Measurements from ENCODE around the gene TSSK6.

Gene TSSK6

DNA sequence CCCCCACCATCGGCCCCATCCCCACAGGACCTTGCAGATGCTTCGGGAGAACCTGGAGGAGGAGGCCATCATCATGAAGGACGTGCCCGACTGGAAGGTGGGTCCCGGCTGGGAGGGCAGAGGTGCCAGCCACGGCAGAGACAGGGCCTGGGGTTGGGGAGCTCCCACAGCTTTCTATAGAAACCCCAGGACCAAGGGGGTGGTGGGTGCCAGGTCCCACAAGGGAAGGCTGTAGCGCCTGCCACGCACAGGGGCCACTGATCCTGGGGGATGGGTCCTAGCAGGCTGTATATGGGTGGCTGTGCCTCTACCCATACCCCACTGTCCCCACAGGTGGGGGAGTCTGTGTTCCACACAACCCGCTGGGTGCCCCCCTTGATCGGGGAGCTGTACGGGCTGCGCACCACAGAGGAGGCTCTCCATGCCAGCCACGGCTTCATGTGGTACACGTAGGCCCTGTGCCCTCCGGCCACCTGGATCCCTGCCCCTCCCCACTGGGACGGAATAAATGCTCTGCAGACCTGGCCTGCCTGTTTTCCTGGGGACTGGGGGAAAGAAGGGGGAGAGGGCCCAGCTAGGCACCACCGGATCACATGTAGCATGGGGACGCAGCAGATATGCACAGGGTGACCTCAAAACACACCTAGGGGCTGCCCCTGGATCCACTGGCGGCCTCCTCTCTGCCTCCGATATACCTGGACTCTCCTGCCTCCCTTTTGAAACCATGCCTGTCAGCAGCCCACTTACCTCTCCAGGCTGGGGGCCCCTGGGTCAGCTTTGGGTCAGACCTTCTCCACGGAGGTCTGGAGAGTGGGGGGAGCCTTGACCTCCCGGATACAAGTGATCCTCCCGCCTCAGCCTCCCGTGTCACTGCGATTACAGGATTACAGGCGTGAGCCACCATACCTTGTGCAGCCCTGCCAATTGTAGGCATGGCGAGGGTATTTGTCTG is 12.6 kb upstream of the TSSK6 start:
- H3K9me3 Mint-ChIP-seq: no peaks in the 10 kb centered on the region
- peaks cover 26% of the 10 kb centered on the region for H3K4me1 Mint-ChIP-seq
- ATAC-seq: peak; percentile 10
- no peak overlapping the region for H3K4me3 Mint-ChIP-seq
- no peaks in the 10 kb centered on the region for H3K27me3 Mint-ChIP-seq
- peak overlapping the region in 1 of 2 donors; percentile 12 for H3K27ac Mint-ChIP-seq
- no peak for DNase-seq

DNA sequence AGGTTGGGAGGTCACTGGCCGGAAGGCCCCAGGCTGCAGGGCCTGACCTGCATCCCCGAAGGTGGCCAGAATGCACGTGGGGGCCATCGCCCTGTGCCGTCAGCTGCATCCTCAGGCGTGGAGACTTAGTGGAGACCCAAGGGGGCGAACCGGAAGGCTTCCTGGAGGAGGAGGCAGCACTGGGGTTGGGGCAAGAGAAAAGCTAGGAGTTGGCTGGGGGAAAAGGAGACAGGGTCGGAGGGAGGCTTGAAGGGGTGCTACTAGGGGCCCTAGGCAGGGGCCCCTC is 12.0 kb upstream of the TSSK6 start:
- DNase-seq (no peak), ATAC-seq (no peak)
- Mint-ChIP-seq H3K9me3 (no peaks in the 10 kb centered on the region), H3K4me1 (peaks cover 26% of the 10 kb centered on the region), H3K4me3 (no peak overlapping the region), H3K27ac (peak overlapping the region in 1 of 2 donors; percentile 12), H3K27me3 (no peaks in the 10 kb centered on the region)

DNA sequence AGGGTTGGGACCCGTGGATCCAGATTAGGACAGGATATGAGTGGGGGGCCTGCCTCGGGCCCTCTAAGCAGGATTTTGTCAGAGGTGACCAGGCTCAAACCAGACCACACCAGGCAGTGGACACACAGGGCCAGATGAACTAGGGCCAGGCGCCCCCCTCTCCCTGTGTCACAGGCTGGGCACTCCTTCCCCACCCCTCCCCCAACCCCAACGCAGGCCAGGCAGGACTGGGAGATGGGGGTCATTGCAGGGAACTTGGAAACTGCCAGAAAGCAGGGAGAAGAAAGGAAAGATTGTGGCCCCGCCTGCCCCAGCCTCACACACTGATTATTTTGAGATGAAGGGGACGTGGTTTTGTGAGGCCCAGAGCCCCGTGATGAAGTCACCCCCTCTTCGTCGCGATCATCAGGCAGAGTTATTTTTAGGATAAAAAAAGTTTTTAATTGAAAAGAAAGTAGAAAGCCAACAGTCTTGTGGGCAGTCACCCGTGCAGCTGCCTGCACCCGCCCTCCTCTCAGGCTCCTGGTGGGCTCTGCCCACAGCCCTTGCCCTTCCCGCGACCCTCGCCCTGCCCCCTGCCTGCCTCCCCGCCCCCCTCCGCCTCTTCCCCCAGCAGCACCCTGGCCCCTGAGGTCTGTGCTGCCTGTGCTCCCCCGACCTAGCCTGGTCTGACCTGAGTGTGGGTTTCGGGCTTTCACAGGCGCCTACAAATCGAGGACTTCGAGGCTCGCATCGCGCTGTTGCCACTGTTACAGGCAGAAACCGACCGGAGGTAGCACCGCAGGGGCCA is 11.4 kb upstream of the TSSK6 start:
- Mint-ChIP-seq H3K9me3 (no peaks in the 10 kb centered on the region), H3K4me1 (peaks cover 21% of the 10 kb centered on the region), H3K27me3 (no peaks in the 10 kb centered on the region), H3K4me3 (no peak overlapping the region), H3K27ac (no peak overlapping the region)
- ATAC-seq: no peak
- DNase-seq: no peak

DNA sequence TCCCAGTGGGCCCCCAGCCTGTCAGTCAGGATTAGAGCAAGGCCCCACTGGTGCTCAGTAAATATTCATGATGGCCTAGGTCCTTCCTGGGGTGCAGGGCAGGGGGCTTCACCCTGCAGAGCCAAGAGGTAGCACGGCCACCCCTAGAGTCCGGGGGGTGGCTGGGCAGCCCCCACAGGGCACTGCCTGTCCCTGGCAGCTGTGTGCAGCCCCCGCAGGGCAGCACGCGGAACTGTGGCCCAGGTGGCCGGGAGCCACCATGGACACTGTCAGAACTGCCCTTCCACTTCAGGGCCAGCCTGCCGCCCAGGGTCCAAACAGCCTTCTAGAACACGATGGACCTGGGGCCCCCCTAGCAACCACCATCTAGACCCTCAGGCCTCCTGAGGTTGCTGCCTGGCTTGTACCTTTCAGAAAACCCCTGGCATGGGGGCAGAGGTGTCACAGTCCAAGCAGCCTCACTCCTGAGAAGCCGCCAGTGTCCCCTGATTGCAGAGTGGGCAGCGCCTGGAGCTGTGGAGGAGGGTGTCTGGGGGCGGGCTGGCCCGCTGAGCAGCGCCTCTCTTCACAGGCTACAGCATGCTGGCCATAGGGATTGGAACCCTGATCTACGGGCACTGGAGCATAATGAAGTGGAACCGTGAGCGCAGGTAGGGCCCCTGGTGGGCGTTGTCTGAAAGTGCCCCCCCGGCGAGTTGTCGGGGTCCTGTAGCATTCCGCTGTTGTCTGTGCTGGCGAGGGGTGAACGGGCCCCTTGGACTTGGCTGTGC is 10.4 kb upstream of the TSSK6 start:
- H3K4me3 Mint-ChIP-seq: no peak overlapping the region
- H3K27ac Mint-ChIP-seq: no peak overlapping the region
- ATAC-seq: no peak
- H3K9me3 Mint-ChIP-seq: no peaks in the 10 kb centered on the region
- no peak for DNase-seq
- peaks cover 24% of the 10 kb centered on the region for H3K4me1 Mint-ChIP-seq
- no peaks in the 10 kb centered on the region for H3K27me3 Mint-ChIP-seq

DNA sequence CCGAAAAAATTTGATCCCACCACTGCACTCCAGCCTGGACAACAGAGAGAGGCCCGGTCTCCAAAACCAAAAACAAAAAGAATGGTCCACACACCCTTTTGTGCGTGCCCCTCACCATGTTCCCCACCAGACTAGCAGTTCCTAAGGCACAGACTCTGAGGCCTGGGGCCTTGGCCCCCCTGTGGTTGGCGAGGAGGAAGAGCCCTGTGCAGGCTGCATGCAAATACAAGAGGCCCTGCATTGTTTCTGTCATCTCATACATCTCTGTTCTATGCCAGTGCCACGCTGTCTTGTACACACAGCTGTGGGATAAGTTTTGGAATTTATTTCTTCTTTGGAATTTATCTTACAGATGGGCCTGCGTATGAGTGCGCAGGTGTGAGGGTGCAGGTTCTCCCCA is 8.7 kb upstream of the TSSK6 start:
- H3K27ac Mint-ChIP-seq: peak overlapping the region in 1 of 2 donors; percentile 19
- H3K4me3 Mint-ChIP-seq: no peak overlapping the region

DNA sequence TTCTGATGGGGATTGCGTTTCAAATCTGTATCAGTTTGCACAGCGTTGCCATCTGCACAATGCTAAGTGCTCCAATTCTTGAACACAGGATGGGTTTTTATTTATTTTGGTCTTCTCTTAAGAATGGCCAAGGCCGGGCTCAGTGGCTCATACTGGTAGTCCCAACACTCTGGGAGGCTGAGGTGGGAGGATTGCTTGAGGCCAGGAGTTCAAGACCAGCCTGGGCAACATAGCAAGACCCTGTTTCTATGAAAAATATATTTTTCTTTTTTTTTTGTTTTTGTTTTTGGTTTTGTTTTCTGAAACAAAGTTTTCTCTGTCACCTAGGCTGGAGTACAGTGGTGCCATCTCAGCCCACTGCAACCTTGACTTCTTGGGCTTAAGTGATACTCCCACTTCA is 7.8 kb upstream of the TSSK6 start:
- DNase-seq: no peak
- Mint-ChIP-seq H3K27ac (no peak overlapping the region), H3K4me3 (no peak overlapping the region), H3K9me3 (no peaks in the 10 kb centered on the region), H3K4me1 (peaks cover 46% of the 10 kb centered on the region), H3K27me3 (no peaks in the 10 kb centered on the region)
- no peak for ATAC-seq

More for the DNA sequence above, 8.7 kb upstream of the TSSK6 start:
- ATAC-seq (no peak), DNase-seq (no peak)
- no peaks in the 10 kb centered on the region for H3K27me3 Mint-ChIP-seq
- peaks cover 42% of the 10 kb centered on the region for H3K4me1 Mint-ChIP-seq
- H3K9me3 Mint-ChIP-seq: no peaks in the 10 kb centered on the region

DNA sequence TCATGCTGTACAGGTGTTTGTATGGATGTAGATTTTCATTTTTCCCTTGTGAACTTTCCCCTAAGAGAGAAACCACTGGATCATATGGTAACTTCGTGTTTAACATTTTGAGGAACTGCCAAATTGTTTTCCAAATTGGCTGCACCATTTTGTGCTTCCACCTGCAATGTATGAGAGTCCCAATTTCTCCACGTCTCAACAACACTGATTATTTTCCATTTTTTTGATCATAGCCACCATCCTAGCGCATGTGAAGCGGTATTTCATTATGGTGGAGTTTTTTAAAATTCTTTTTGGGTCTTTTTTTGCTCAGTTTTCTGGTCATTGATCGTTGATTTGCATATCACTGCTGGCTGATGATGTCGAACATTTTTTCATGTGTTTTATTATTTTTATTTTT is 5.6 kb upstream of the TSSK6 start:
- no peak overlapping the region for H3K27ac Mint-ChIP-seq
- no peaks in the 10 kb centered on the region for H3K27me3 Mint-ChIP-seq
- ATAC-seq (no peak), DNase-seq (no peak)
- no peak overlapping the region for H3K4me3 Mint-ChIP-seq
- no peaks in the 10 kb centered on the region for H3K9me3 Mint-ChIP-seq
- H3K4me1 Mint-ChIP-seq: peaks cover 53% of the 10 kb centered on the region

DNA sequence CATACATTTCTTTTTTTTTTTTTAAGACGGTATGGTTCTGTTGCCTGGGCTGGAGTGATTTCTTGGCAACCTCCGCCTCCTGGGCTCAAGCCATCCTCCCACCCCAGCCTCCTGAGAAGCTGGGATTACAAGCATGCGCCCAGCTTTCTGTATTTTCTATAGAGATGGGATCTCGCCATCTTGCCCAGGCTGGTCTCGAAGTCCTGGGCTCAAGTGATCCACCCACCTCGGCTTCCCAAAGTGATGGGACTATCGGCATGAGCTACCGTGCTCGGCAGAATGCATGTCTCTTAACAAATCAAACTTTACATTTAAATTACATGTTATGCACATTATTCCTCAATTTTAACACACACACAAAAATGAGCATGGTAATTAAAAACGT is 1.9 kb upstream of the TSSK6 start:
- H3K27ac Mint-ChIP-seq: peak overlapping the region; percentile 33 to 96

DNA sequence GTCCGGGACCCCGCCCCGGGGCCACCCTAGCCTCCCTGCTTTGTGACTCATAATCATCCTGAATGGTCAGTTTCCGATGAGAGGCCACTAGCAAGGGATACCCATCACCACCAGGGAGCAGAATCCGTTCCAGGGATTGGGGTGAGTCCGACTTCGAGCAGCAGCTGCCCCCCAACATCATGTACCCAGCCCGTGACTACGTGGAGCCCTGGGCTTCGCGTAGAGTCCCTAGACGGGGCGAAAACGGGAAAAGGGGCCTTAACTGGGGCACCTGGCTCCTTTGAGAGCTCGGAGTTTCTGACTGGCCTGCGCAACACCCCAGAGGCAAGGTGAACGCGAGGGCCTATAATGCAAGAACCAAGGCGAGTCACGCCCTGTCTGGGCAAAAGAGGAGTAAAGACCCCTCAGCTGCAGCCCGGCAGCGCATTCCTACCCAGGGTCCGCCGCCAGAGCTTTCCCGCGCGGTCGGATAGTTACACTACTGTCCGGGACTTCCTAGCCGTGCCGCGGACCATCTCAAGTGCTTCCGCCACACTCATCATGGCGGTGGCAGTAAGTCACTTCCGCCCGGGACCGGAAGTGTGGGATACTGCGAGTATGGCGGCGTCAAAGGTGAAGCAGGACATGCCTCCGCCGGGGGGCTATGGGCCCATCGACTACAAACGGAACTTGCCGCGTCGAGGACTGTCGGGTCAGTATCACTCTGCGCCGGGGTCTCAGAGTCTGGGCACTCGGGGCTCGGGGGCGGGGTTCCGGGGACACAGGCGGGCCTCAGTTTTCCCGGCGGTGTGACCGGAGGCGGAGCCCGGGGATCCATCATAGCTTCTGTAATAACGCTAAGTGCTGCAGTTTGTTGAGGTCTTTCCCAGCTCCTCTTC is 533 bp upstream of the TSSK6 start, which contains the start of gene NDUFA13:
TSS of gene NDUFA13 (plus strand) at position 584 of the 878 bp plus-strand sequence. CDS start at position 598, 14 bp downstream.
- Mint-ChIP-seq H3K4me1 (peaks cover 53% of the 10 kb centered on the region), H3K4me3 (peak within 1 kb of the TSS; percentile 86 to 93), H3K27ac (peak within 1 kb of the TSS; percentile 95 to 96), H3K27me3 (no peaks in the 10 kb centered on the region), H3K9me3 (no peaks in the 10 kb centered on the region)
- peak; percentile 93 for ATAC-seq
- DNase-seq: peak; percentile 94 to 95

More for the DNA sequence above, 1.9 kb upstream of the TSSK6 start:
- Mint-ChIP-seq H3K4me1 (peaks cover 56% of the 10 kb centered on the region), H3K27me3 (no peaks in the 10 kb centered on the region), H3K4me3 (peak overlapping the region; percentile 86 to 93), H3K9me3 (no peaks in the 10 kb centered on the region)
- DNase-seq (no peak), ATAC-seq (no peak)

DNA sequence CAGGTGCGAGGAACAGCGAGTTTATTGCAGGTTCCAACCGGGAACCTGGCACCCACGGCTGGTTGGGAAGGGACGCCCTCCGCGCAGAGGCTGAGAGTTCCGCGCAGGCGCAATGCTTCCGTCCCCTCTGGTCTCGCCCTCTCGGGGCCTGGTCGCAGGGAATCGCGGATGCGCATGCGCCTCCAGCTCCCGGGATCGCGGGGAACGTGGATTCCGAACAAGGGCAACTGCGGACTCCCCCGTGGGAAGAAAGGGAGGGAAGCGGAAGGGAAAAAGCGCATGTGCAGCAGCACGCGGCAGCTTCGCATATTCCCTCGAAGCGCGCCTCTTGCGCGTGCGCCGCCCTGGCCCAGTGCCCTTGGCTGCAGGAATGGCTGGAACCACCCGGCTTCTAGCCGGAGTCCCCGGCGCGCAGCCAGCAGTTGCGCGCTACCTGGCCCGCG is 1.1 kb downstream of the TSSK6 start:
- peaks cover 37% of the 10 kb centered on the region for H3K4me1 Mint-ChIP-seq
- no peaks in the 10 kb centered on the region for H3K9me3 Mint-ChIP-seq
- ATAC-seq (no peak), DNase-seq (no peak)
- H3K4me3 Mint-ChIP-seq: peak overlapping the region; percentile 50 to 73
- H3K27me3 Mint-ChIP-seq: no peaks in the 10 kb centered on the region
- H3K27ac Mint-ChIP-seq: peak overlapping the region in 1 of 2 donors; percentile 42

DNA sequence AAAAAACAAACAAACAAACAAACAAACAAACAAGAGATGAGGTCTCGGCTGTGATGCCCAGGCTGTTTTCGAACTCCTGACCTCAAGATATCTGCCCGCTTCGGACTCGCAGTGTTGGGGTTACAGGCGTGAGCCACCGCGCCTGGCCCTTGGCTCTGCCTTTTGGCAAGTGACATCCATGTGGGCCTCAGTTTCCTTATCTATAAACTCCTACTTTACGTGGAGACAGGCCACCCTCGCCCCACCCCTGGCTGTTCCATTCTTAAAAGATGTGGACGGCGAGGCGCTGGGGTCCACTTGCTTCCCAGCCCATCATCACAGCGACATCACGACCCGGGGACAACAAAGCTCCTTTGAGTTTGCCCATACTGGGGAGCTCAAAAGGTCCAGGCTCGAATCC is 1.7 kb downstream of the TSSK6 start:
- H3K27ac Mint-ChIP-seq: peak overlapping the region in 1 of 2 donors; percentile 34
- DNase-seq (no peak), ATAC-seq (no peak)
- no peaks in the 10 kb centered on the region for H3K9me3 Mint-ChIP-seq
- peak overlapping the region in 1 of 2 donors; percentile 73 for H3K4me3 Mint-ChIP-seq
- no peaks in the 10 kb centered on the region for H3K27me3 Mint-ChIP-seq
- peaks cover 33% of the 10 kb centered on the region for H3K4me1 Mint-ChIP-seq

DNA sequence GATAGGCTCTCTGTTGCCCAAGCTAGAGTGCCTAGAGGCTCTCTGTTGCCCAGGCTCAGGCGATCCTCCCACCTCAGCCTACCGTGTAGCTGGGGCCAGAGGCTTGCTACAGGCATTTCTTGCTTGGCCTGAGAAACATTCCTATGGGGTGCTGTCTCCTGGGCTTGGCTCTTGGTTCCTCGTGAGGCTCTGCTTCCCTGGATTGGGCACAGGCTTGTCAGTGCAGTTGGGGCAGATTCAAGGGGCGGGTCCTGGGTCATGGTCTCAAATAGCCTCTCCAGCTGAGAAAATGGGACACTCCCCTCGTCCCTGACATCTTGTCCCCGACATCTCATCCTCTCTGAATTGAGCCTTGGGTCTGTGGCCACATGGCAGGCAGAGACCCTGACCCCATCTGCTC is 4.9 kb downstream of the TSSK6 start:
- H3K27ac Mint-ChIP-seq: no peak overlapping the region
- no peaks in the 10 kb centered on the region for H3K27me3 Mint-ChIP-seq
- DNase-seq: no peak
- H3K9me3 Mint-ChIP-seq: no peaks in the 10 kb centered on the region
- ATAC-seq: no peak
- H3K4me1 Mint-ChIP-seq: peaks cover 12% of the 10 kb centered on the region
- no peak overlapping the region for H3K4me3 Mint-ChIP-seq

DNA sequence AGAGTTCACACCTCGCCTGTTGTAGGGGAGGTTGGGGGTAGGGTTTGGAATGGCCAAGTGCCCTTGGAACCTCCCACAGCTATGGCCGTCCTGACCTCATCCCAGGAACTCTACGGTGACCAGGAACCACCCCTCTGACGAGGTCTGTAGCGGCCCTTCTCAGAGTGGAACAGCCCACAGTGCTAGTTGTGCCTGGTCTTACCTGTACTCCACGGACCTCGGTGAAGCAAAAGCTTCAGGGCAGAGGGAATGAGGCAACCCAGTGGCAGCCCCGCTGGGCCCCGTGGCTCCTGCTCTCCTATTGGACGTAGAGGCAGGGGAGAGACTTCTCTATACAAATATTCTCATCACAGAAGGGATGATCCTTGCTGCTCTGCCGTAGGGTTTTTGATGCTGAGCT is 7.1 kb downstream of the TSSK6 start:
- no peak overlapping the region for H3K4me3 Mint-ChIP-seq
- ATAC-seq (no peak), DNase-seq (no peak)
- H3K27me3 Mint-ChIP-seq: no peaks in the 10 kb centered on the region
- H3K4me1 Mint-ChIP-seq: no peaks in the 10 kb centered on the region
- peak overlapping the region in 1 of 2 donors; percentile 50 for H3K27ac Mint-ChIP-seq
- no peaks in the 10 kb centered on the region for H3K9me3 Mint-ChIP-seq

DNA sequence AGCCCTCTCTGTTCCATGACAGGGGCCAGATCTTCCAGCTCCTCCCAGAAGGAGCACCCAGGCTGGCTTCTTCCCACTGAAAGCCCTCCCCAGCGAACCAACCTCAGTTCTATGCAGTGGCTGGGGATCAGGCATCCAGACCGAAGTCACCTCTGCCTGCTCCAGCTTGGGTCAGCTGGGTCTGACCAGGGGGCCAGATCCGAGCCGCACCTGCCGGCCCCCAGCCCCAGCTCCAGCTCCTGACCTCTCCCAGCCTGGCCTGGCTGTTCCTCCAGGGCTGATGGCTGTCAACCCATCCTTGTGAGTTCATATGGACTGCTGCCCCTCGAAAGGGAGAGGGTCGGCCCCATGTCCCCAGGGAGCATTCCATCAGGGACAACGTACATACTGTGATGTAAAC is 8.0 kb downstream of the TSSK6 start:
- DNase-seq (no peak), ATAC-seq (no peak)
- H3K4me1 Mint-ChIP-seq: no peaks in the 10 kb centered on the region
- no peaks in the 10 kb centered on the region for H3K9me3 Mint-ChIP-seq
- H3K27ac Mint-ChIP-seq: no peak overlapping the region
- H3K27me3 Mint-ChIP-seq: no peaks in the 10 kb centered on the region
- H3K4me3 Mint-ChIP-seq: no peak overlapping the region

DNA sequence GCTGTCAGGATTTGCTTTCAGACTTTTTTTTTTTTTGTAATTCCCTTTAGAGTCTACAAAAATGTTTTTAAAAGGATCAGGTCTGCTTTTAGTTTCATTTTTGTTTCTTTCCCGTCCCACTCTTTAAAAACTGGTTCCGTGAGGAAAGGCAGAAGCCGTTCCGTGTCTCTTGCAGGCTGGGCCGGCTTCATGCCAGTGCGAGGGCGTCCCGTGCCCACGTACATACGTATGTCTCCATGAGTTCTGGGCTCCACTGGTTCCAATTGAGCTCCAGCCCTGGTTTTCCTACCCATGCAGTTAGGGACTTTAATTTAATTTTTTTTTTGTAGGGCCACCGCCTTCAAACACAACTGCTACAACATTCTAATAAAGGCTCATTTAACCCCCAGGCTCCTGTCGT is 8.8 kb downstream of the TSSK6 start:
- no peaks in the 10 kb centered on the region for H3K27me3 Mint-ChIP-seq
- no peak for DNase-seq
- H3K4me3 Mint-ChIP-seq: no peak overlapping the region
- peak overlapping the region in 1 of 2 donors; percentile 68 for H3K27ac Mint-ChIP-seq
- H3K4me1 Mint-ChIP-seq: no peaks in the 10 kb centered on the region
- ATAC-seq: no peak
- no peaks in the 10 kb centered on the region for H3K9me3 Mint-ChIP-seq

All from stimulated activated naive CD8-positive, alpha-beta T cell treated with anti-CD3 and anti-CD28 coated beads, Interleukin-15, amount 100 ng/mL, for 72 hours (primary cell).